ENCODE data around the gene MAML3. TPM values are rescaled to one million over a fixed set of nuclear protein-coding genes. Genes with fewer than 3 reads are reported as not detected.

The MAML3 gene
- total RNA-seq, 6 experiments from 2014 or later: 1.2 to 1.9 (median 1.6) TPM

- H3K4me3 Mint-ChIP-seq: no peak overlapping the region
- TF ChIP-seq CTCF (IDR thresholded peaks at IDR 0.05): no peak
- H3K4me1 Mint-ChIP-seq (ENCODE audit: low read depth): peaks cover 21% of the 10 kb centered on the region
- DNase-seq: no peak
- no peaks in the 10 kb centered on the region for H3K36me3 Mint-ChIP-seq (ENCODE audit: low read depth)
- no peak overlapping the region for H3K27ac Mint-ChIP-seq
- no peaks in the 10 kb centered on the region; the same call in none of the 2 replicates for H3K27me3 Mint-ChIP-seq (ENCODE audit: insufficient read depth)
- H3K9me3 Mint-ChIP-seq: no peaks in the 10 kb centered on the region
These were observed 33.3 kb upstream of the MAML3 start for GRCh38 chr4:140187316-140187695.

- Mint-ChIP-seq H3K9me3 (no peaks in the 10 kb centered on the region), H3K36me3 (ENCODE audit: low read depth) (no peaks in the 10 kb centered on the region), H3K4me3 (no peak overlapping the region), H3K27ac (no peak overlapping the region), H3K4me1 (ENCODE audit: low read depth) (peaks cover 21% of the 10 kb centered on the region), H3K27me3 (ENCODE audit: insufficient read depth) (no peaks in the 10 kb centered on the region; the same call in none of the 2 replicates)
- peak; percentile 45 for DNase-seq
- no peak for TF ChIP-seq CTCF (IDR thresholded peaks at IDR 0.05)
These were observed 32.8 kb upstream of the MAML3 start for GRCh38 chr4:140186651-140187315.

- peaks cover 21% of the 10 kb centered on the region for H3K4me1 Mint-ChIP-seq (ENCODE audit: low read depth)
- H3K4me3 Mint-ChIP-seq: no peak overlapping the region
- no peak for DNase-seq
- TF ChIP-seq CTCF (IDR thresholded peaks at IDR 0.05): no peak
- H3K9me3 Mint-ChIP-seq: no peaks in the 10 kb centered on the region
- H3K27ac Mint-ChIP-seq: no peak overlapping the region
- no peaks in the 10 kb centered on the region; the same call in none of the 2 replicates for H3K27me3 Mint-ChIP-seq (ENCODE audit: insufficient read depth)
- no peaks in the 10 kb centered on the region for H3K36me3 Mint-ChIP-seq (ENCODE audit: low read depth)
These were observed 32.1 kb upstream of the MAML3 start for GRCh38 chr4:140186082-140186438.

- Mint-ChIP-seq H3K27ac (no peak overlapping the region), H3K4me1 (ENCODE audit: low read depth) (peaks cover 21% of the 10 kb centered on the region), H3K9me3 (no peaks in the 10 kb centered on the region), H3K36me3 (ENCODE audit: low read depth) (no peaks in the 10 kb centered on the region), H3K4me3 (no peak overlapping the region), H3K27me3 (ENCODE audit: insufficient read depth) (no peaks in the 10 kb centered on the region; the same call in none of the 2 replicates)
- DNase-seq: no peak
- TF ChIP-seq CTCF (IDR thresholded peaks at IDR 0.05): no peak
These were observed 31.6 kb upstream of the MAML3 start for GRCh38 chr4:140185412-140186081.

GRCh38 chr4:140183270-140183669 is 29.3 kb upstream of the MAML3 start:
- H3K27me3 Mint-ChIP-seq (ENCODE audit: insufficient read depth): no peaks in the 10 kb centered on the region; the same call in none of the 2 replicates
- peaks cover 11% of the 10 kb centered on the region for H3K4me1 Mint-ChIP-seq (ENCODE audit: low read depth)
- H3K9me3 Mint-ChIP-seq: no peaks in the 10 kb centered on the region
- H3K36me3 Mint-ChIP-seq (ENCODE audit: low read depth): no peaks in the 10 kb centered on the region
- DNase-seq: no peak
- no peak overlapping the region for H3K27ac Mint-ChIP-seq
- no peak for TF ChIP-seq CTCF (IDR thresholded peaks at IDR 0.05)
- H3K4me3 Mint-ChIP-seq: no peak overlapping the region

Data from HFFc6 (cell line).